DMS153 treated with DMSO at 0.1 percent for 48 hours (cell line): ENCODE data around the gene TNFAIP8L1.
"Not testable (repeated sequence)": the region's sequence is repeated elsewhere in the genome, so short reads cannot be mapped to it uniquely, and the experiment has no call there.

Experiments used
- DNase-seq: peaks from one replicate; lab custom pipeline; 2025; ENCODE audit not compliant: unreplicated experiment; lab: John Stamatoyannopoulos, UW

Gene TNFAIP8L1

DNA sequence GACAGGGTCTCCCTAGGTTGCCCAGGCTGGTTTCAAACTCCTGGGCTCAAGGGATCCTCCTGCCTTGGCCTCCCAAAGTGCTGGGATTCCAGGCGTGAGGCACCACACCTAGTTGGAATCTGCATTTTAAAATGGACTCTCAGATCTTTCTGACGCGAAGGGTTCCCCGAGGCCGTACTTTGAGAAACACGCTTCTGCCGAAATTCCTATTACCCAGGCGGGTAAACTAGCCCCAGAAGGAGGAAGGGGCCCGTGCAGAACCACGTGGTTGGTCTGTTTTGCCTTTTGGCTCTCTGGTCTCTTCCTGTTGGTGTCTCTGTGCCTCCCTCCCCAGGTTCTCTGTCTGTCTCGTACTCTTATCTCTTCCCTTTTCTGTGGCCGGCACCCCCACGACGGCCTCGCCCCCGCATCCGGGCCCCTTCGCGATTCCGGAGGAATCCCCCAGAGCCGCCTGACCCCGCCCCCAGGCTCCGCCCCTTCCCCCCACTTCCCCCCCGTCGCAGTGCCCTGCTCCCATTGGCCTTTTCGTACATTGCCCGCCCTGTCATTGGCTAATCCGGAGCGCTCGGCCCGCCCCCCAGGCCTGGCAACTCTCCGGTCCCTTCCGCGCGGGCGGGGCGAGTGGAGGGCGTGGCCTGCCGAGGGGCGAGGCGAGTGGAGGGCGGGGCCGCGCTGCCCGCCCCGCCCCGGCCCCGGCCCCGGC is at the start of gene TNFAIP8L1:
Gene TNFAIP8L1 (plus strand): TSS at position 689 of the 703 bp plus-strand sequence. CDS start 12,354 bp downstream, outside the sequence.
- peak; percentile 77 for DNase-seq

DNA sequence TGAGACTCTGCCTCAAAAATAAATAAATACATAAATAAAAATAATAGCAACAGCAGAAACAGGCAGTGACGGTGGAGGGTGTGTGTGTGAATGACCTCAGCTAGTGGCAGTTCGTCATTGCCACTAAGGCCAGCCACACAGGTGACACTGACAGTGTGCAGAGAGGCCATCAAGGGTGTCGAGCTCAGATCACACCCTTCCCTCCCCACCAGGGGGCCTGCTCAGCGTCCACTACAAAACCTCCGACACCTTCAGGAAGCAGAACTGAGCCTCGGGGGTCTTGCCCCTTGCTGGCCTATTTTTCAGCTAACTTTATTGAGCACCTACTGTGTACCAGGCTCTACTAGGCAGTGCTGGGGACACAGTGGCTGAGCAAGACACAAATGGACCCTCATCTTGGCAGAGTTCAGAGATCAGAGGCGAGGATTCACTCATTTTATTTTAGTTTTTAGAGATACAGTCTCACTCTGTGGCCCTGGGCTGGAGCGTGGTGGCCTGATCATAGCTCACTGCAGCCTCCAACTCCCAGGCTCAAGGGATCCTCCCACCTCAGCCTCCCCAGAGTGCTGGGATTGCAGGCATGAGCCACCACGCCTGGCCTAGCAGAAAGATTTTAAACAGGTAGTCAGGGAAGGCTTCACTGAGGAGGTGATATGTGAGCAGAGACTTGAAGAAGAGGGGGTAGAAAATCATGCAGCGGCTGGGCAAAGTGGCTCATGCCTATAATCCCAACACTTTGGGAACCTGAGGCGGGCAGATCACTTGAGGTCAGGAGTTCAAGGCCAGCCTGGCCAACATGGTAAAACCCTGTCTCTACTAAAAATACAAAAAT is 49.5 kb upstream of the TNFAIP8L1 start:
- no peak for DNase-seq

DNA sequence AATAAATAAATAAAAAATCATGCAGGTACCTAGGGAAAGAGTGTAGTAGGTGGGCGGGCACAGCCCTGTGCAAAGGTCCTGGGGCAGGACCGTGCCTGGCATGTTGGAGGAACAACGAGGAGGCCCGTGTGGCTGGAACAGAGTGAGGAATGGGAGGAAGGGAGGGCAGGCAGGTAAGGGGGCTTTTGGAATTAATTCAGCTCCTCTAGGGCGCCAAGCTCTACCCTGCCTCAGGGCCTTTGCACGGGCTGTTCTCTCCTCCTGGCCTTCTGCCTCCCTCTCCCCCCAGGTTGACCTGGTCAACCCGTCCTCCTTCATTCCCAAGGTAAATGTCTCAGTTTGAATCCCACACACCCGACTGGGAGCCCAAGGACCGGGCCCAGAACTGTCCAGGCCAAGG is 48.8 kb upstream of the TNFAIP8L1 start:
- DNase-seq = no peak

DNA sequence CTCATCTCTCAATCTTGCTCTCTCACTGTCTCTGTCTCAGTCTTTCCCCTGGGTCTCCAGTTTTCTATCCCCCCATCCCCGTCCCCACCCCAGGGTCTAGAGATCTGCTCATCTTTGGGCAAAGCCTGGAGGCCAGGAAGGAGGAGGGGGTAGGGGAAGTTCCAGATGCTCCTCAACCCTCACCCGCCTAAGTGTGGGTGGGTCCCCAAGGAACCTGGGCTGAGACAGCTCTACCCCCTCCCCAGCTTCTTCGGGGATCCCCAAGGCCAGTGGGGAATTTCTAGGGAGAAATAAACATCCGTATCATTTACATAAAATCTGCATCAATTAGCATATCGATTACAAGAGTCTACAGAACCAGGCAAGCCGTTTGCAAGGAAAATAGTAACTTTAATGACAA is 48.0 kb upstream of the TNFAIP8L1 start:
- no peak for DNase-seq

DNA sequence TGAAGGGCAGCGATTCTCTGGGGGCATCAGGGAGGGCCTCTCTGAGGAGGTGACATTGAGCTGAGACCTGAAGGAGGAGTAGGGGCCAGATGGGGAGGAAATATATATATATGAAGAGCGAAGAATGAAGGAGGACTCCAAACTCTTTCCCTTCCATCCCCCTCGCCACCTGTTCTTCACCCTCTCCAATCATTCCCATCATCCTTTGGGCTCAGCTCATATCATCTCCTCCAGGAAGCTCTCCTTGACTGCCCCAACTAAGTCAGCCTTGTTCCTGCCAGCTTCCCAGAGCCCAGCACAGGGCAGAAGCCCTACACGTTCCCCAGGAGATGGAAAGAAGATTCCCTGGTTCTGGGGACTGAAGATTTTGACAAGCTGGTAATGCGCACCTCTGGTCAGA is 46.9 kb upstream of the TNFAIP8L1 start:
- DNase-seq = no peak

DNA sequence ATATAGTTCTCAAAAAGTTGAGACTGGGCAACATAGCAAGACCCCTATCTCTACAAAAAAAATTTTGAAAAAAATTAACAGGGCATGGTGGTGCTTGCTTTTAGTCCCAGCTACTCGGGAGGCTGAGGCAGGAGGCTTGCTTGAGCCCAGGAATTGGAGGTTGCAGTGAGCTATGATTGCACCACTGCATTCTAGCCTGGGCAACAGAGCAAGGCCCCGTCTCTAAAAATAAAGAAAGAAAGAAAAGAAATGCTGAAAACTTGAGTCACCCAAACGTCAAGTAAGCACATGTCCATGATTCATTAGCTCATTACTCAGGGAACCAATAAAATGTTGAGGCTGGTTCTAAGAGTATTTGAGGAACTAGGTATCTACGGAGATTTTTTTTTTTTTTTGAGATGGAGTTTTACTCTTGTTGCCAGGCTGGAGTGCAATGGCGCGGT is 45.9 kb upstream of the TNFAIP8L1 start:
- DNase-seq = no peak

DNA sequence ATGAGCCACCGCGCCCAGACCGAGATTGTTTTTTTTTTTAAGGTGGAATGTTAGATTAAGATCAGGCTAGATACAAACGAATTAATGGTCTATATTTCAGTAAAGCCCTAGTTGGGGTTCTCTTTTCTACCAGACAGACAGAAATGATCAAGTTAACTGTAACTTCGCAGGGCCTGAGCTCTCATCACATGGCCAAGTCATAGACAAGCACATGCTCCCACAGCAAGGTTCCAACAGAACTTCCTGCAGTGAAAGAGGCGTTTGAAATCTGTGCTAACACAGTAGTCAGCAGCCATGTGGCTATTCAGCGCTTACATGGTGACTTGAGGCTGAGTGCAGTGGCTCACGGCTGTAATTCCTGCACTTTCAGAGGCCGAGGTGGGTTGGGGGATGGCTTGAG is 45.1 kb upstream of the TNFAIP8L1 start:
- DNase-seq = no peak

DNA sequence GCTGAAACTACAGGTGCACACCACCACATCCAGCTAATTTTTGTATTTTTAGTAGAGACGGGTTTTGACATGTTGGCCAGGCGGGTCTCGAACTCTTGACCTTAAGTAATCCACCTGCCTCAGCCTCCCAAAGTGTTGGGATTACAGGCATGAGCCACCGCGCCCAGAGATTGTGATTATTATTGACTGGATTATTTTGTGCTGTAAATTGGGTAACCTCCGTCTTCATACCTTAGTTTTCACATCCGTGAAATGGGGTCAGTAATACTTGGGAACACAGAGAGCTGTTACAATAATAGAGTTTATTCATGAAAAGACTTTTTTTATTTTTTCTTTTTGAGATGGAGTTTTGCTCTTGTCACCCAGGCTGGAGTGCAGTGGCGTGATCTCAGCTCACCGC is 44.2 kb upstream of the TNFAIP8L1 start:
- DNase-seq = not testable (repeated sequence)

DNA sequence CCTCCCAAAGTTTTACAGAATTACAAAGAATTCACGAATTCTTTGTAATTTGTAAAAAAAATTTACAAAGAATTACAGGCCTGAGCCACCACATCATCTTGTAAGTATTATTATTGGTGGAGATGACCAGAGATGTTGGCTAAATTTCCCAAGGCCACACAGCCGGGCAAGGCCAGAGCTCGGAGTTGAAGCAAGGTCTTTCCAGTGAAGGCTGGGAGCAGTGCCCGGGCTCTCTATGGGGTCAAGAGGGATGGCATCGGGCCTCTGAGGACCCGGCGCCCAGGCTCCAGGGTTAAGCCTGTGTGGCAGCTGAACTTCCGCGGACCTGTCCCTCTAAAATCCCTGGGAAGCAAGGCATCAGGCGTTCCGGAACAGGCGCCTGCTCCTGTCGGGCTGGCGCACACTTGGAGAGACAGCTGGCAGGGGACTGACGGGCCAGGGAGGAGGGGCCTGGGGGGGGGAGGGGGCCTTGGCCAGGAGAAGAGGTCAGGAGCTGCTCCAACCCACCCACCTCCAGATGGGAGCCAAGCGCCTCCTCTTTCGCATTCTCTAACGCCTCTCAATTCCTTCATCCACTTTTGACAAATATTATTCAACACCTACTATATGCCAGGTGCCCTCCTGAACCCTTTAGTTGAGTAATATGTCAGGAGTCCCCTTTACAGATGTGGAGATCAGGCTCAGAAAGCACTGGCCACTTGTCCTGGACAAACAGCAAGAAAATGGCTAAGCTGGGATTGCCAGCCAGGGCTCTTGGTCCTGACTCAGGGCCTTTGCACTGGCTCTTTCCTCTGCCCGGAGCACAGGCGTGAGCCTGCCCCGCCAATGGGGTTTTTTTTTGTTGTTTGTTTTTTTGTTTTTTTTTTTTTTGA is 43.0 kb upstream of the TNFAIP8L1 start:
- no peak for DNase-seq

DNA sequence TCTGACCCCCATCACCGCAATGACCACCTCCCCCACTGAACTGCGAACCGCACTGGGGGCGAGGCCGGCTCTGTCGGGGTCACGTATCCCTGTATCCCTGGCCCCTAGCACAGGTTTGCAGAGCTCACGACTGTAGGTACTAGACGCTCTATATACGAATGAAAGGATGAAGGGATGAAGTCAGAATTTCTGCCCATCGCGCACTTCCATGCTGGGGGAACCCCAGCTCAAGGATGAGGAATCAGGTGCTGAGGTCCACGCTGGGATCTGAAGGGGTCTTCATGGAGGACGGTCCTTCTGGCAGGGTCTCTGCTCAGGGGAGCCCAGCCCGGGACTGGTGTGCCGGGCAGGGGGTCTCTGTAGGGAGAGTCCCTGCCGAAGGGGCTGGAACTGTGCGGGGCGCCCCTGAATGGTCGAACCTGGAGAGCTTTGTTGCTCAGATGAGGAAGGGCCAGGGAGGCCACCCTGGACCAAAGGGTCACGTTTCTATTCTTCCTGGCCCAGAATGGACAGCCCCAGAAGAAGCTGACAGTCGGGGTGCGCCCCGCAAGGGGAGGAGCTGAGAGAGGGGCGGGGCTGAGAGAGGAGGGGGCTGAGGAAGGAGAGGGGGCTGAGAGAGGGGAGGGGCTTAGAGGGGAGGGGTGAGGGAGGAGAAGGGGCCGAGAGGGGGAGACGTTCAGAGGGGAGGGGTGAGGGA is 41.9 kb upstream of the TNFAIP8L1 start:
- DNase-seq = no peak

DNA sequence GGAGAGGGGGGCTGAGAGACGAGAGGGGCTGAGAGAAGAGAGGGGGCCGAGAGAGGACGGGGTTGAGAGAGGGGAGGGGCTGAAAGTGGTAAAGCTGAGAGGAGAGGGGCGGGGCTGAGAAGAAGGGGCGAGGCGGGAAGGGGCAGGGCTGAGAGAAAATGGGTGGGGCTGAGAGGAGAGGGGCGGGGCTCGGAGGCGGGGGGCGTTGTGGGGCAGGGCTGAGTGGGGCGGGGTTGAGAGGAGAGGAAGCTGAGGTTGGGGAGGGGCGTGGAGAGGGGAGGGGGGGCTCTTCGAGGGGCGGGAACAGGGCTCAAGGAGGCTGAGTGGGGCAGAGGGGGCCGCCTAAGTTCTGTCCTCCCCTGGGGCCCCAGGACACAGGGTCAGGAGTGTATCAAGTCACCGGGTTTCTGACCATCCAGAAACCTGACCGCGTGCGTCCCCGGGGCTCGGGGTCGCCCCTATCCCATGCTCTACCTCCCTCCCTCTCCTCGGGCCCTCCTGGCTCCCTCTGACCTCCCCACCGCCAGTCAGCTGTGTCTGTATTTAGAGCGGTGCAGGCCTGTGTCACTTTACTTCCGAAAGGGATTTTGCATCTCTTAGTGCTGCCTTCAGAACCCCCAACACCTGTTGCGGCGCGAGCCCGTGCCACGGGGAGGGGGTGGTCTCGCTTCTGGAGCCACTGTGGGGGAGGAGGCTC is 41.2 kb upstream of the TNFAIP8L1 start:
- DNase-seq = no peak

DNA sequence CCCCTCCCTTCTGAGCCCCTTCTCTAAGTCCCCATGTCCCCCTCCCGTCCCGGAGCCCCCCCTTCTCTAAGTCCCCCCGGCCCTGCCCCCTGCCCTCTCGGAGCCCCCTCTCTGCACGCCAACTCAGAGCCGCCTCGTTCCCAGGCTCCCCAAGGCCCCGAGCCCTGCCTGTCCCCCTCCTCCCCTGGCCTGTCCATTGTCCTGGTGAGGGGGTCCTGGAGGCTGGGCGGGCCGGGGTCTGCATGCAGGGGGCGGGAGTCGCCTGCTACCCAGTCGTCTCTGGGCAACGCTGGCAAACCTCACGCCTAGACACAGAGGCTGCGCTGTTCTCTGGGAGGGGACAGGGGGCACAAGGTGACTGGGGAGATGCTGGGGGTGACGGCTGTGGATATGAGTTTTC is 40.6 kb upstream of the TNFAIP8L1 start:
- DNase-seq = no peak

DNA sequence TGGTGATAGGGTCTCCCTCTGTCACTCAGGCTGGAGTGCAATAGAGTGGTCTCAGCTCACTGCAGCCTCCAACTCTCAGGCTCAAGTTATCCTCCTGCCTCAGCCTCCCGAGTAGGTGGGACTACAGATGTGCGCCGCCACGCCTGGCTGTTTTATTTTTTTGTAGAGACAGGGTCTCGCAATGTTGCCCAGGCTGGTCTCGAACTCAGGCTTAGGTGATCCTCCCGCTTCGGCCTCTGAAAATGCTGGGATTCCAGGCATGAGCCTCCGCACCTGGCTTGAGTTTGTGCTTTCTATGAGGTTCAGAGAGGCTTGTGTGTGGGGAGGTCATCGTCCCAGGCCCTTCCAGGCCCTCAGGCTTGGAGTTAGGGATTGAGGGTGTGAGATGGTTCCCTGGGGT is 39.2 kb upstream of the TNFAIP8L1 start:
- no peak for DNase-seq

DNA sequence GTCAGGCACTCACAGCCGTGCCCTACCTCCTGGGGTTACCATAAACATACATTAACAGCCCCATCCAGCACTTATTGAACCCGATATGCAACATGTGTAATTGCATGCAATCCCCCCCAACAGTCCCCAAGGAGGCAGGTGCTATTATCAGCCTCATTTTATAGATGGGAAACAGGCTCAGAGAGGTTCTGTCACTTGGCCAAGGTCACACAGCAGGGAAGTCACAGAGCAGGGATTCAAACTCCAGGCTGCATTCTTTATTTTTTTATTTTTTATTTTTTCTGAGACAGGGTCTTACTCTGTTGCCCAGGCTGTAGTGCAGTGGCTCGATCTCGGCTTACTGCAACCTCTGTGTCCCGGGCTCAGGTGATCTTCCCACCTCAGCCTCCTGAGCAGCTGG is 38.4 kb upstream of the TNFAIP8L1 start:
- DNase-seq = no peak

DNA sequence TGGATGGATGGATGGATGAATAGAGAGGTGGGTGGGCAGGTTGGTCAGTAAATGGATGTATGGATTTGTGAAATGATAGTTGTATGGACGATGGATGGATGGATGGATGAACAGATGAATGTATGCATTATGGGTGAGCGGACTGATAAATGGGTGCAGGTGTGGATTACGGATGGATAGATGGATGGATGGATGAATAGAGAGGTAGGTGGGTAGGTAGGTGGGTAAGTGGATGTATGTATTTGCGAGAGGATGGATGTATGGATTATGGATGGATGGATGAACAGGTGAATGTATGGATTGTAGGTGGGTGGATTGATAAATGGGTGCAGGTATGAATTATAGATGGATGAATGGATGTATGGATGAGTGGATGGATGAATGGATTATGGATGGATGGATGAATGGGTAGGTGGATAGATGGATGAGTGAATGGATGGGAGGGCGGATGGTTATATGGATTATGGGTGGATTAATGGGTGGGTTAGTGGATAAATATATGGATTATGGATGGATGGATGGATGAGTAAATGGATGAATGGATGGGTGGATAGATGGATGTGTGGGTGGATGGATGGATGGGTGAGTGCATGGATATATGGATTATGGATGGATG is 37.0 kb upstream of the TNFAIP8L1 start:
- no peak for DNase-seq

DNA sequence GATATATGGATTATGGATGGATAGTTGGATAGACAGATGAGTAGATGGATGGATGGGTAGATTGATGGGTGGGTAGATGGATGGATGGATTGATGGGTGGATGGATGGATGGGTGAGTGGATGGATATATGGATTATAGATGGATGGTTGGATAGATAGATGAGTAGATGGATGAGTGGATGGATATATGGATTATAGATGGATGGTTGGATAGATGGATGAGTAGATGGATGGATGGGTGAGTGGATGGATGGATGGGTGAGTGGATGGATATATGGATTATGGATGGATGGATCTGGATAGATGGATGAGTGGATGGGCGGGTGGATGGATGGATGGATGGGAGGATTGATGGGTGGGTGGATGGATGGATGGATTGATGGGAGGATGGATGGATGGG is 36.4 kb upstream of the TNFAIP8L1 start:
- DNase-seq = no peak

DNA sequence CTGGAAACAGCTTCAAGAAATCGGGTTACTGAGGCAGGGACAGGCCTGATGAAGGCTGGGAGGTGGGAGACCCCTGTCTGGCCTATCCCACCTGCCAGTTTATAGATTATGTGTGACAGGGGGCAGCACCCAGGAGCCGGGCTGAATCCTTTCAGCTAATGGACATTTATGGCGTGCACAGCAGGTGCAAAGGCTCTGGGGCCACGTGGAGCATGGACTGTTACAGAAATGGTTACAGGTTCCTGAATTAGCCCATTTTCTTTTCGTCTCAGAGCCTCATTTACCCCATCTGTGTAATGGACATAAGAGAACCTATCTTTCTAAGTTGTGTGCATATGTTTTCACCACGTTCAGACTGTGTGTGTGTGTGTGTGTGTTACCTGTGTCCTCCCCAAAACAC is 34.4 kb upstream of the TNFAIP8L1 start:
- DNase-seq = no peak

DNA sequence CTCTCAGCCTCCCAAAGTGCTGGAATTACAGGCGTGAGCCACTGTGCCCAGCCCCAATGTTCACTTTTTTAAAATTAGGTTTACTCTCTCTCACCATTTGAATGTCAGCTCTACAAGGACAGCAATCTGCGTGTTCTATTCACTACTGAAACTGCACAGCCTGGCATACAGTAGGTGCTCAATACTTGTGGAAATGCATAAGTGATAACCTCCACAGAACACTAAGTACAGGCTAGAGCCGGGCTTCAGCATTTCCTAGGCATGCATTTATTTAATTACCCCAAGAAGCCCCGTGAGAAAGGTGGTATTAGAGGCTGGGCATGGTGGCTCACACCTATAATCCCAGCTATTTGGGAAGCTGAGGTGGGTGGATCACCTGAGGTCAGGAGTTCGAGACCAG is 33.1 kb upstream of the TNFAIP8L1 start:
- DNase-seq = no peak

DNA sequence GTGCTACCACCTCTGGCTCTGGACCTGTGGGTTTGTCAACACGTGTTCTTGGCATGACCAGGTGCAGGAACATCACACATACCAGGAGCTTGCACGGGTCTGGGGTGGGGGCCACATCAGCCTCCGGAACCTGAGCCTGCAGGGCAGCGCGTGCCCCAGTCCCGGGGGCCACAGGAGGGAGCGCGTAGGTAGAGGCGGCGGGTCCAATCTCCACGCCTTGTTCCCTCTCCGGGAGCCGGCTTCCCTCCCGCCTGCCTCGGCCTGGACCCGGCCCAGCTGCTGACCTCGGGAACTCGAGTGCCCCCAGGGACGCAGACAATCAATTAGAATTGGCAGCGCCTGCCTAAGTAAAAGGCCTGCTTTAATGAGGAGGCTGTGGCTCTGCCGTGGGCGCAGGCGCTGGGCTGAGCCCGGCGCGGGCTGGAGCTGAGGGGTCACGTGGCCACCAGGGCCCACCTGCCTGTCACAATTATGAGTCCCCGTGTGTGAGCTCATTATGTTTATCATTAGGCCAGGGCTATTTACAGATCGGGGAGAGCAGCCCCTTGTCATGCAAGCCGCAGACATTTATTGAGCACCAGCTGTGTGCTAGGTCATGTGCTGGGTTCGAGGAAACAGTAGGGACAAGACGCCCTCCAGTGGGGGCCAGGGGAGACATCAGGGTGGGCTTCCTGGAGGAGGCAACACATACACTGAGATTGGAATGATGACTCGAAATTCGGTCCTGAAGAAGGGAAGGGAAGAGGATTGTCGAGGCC is 32.2 kb upstream of the TNFAIP8L1 start:
- DNase-seq = peak; percentile 64
